GM21360 (cell line): ENCODE results near the gene ARHGAP21.

Experiments used
- ATAC-seq: cut with Tn5 transposase; IDR thresholded peaks from one replicate; pipeline ENCODE4 v1.9.1; 2021; ENCODE audit warnings: mild to moderate bottlenecking, moderate library complexity; ENCODE audit not compliant: unreplicated experiment

Gene ARHGAP21

DNA sequence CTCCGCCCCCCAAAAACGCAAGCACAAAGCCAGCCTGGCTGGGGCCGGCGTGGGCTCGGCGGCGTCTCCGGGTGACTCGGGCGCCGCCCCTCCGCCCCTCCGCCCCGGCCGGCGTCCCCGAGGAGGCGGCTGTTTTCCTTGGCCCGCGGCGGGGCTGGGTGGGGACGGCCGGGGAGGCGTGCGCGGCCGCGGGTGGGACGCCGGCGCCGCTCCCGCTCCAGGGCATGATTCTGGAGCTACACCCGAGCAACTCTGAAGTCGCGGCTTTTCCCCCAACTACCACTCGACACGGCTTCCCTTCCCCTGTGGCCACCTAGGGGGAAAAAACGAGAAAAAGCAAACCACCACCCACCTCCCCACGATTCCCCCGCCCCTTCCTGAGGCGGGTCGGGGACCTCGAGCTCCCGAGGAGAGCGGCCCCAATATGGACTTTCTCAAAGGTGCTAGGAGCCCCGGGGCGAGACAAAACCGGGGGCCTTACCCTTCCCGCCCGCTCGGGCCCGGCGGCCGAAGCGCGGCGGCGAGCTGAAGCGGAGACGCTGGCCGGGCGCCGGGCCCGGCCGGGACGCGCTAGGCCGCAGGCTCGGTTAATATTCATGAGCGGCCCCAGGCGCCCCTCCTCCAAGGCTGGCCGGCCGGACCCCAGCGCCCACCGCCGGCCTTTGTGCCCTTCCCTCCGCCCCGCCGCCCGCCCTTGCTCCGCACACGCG lies 856 bp downstream of the ARHGAP21 start:
- peak; percentile 19 for ATAC-seq

DNA sequence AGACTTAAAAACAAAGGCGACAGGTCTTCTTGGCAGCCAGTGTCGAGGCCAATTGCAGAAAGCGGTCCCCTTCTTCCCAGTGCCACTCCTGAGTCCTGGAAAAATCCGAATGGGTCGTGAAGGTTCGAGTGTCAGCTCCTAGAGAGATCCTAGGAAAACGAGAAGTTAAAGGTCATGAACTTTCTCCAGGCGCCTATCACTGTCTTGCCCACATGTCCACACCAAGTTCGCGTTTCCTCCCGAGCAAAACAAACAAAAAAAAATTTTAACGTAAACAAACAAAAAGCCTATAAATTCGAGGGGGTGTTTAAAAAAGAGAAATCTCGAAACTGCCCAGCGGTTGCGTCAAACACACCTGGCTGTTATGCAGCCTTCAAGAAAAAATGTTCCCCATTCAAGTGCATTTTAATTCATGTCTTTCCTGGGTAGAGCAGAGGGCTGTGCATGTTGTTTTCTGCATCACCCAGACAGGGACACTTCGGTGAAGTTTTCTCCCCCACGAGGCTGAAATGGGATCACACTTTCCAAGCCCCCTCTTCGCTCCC lies 1.5 kb downstream of the ARHGAP21 start:
- ATAC-seq: no peak

DNA sequence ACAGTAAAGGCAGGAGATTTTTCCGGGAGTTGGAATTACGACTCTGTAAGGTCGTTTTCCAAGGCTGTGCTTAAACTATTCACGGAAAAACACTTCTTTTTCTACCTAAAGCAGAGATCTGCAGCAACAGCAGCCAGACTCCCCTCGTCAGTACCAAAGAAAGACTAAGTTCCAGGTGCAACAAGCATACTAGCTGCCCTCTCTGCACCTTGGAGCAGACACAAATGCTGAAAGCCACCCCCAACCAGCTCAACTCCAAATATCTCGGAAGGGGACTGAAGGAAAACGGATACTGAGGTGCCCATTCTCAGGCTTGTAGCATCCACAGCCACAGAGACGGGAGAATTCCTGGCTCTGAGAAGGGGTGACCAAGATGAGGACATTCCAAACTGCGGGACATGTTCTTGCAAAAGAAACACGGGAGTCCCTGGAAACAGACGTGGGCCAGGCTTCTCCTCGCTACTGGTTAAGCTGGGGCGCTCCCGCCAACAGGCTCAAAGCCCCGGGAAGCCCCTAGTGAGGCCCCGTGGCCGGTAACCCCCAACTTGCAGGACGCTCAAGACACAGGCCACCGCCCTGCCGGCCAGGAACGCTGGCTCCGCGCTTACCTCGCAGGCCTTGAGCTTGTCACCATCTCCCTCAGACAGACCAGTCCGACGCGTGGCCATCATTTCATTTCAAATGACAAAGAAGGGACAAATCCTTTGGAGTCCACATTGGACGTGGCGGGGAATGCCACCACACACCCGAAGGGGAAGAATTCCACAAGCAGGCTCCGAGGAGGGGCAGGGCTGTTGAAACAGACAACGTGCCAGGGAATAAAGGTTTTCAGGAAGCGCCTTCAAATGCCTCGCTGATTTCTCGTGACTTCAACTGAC lies 2.2 kb downstream of the ARHGAP21 start:
- no peak for ATAC-seq

DNA sequence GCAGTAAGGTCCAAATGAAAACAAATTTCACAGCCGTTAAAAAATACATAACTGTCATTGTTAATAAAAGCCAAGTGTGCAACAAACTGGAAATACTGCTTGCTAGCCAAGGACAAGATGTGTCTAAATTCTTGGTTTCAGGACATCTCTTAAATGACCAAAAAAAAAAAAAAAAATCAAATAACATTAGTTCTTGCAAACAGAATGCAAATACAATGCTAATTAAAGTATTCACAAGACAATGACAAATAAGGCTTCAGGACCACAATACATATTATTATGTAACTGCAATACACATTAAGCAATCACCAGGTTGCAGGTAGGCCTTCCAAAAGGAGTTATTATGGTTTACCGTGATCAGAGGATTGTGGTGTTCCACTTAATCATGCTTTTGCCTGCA lies 3.6 kb downstream of the ARHGAP21 start:
- no peak for ATAC-seq

DNA sequence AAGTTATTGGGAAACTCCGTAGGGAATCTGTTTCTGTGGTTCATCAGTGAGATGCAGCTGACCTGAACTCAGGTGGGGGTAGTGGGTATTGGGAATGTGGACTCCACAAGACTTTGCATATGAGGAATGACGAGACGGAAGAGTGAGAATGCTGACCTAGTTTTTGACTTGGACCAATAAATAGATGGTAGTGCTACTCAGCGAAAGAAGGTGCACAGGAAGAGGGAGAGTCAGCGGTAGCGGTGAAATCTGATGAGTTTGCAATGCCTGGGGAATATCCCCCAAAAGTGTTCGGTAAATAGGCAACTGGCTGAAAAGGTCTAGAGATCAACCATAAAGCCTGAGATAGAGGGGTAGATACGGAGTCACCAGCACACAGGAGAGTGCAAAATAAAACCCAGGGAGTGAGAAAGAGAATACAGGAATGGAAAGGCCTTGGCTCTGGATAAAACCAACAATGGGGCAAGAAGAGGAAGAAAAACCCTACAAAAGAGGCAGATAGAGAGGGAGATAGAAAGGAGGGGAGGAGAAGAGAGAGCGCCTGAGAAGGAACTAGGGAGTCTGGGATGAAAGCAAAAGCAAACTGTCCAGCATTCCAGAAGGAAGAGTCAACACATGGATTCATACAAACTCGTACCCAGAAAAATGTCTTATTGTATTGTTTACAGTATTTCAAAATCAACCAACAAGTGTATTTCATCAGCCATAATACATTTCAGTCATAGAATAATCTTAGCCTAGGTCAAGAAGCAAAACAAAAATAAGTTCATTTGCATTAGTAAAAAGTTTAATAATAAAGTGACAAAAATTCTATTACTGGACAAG lies 5.4 kb downstream of the ARHGAP21 start:
- no peak for ATAC-seq

DNA sequence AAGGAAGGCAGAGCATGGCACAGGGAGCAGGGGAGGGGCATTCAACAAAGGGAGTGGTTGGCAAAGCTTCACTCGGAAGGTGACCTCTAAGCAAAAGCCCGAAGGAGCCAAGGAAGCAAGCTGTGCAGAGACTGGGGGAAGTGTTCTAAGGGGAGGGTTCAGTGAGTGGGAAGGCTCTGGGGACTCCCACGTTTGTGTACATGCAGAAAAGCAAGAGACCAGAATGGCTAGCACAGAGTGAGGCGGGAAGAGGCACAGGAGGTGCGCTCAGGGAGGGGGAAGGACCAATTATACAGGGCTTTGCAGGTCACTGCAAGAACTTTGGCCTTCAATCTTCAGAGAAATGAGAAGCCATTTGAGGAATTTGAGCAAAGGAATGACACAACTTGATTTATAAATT lies 7.4 kb downstream of the ARHGAP21 start:
- ATAC-seq: no peak

DNA sequence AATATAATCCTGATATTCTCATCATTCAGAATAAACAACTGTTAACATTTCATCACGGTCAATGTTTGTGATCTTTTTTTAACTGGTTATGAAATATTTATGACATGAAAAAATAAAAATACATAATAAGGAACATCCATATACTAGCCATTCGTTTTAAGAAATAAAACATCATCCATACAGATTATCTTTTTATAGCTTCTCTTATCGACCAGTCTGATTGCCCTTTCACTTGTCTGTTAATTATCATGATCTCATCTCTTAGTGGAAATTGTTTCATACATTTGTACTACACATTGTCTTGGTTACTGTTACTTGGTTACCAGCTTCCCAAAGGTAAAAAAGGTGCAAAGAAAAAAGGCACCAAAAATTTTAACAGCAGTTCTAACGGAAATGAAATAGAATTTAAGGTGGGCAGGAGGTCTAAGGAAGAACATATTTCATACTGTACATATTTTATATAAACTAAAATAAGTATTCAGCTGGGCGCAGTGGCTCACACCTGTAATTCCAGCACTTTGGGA lies 8.4 kb downstream of the ARHGAP21 start:
- no peak for ATAC-seq

DNA sequence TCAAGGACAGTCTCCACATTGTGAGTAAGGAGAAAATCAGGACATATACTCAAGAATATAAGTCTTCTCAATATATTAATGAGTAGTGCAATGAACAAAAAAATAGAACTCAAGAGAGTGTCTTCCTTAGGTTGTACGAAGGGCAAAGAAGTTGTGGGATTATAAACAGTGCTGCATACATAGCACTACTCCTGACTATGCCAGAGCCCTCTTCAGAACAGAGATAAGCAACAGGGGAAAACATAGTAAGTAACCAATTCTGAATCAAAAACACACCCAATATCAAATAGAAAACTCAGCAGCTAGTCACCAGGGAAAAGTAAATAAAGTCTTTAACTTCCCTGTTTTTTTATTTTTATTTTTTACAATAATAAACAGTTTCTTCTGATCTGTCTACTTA lies 10.6 kb downstream of the ARHGAP21 start:
- ATAC-seq: no peak

DNA sequence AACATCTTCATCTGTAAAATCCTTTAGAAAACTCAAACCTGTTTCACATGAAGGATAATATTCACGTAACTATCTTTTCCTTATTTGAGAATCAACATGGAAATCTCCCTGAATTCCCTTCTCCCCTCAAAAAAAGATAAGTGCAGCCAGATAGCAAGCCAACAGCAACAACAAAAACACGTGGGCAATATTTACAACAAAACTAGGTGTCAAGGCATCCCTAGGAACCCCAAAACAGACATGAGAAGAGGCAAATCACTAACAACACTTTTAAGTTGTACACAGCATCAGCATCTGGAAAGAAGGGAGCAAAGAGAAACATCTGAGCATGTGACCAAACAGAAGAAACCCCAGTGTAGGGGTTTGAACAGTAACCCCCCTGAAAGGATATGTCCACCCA lies 12.2 kb downstream of the ARHGAP21 start:
- ATAC-seq: no peak

DNA sequence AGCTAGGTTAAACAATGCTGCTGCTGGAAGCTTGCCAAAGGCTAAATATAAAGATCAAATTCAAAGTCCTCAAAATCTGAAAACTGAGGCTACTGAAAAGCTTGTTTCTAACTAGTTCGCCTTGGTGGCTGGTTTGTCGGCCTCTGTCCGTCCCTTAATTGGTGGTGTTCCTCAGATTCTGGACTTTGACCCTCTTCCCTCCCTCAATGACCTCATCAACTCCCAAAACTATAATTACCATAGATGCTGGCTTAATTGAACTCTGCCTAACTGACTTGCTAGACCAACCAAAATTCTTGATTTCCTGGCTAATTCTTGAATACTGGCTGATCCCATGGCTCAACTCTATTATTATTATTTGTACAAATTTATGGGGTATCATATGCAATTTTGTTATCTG lies 15.6 kb downstream of the ARHGAP21 start:
- no peak for ATAC-seq

DNA sequence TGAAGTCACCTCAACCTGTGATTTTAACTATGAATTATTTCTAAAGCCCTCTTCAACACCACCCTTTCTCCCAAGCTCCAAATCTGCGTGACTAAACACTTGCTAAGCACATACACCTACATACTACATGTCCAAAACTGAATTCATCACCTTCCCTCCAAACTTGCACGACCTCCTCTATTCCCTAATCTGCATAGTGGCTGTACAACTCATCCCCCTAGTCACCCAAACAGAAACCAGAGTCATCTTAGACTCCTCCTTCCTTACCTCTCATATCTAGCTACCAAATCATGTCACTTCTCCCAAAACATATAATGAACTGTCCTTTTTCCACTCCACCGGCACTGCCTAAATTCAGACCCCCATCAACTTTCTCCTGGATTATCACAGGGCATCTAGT lies 16.2 kb downstream of the ARHGAP21 start:
- ATAC-seq: peak; percentile 78

DNA sequence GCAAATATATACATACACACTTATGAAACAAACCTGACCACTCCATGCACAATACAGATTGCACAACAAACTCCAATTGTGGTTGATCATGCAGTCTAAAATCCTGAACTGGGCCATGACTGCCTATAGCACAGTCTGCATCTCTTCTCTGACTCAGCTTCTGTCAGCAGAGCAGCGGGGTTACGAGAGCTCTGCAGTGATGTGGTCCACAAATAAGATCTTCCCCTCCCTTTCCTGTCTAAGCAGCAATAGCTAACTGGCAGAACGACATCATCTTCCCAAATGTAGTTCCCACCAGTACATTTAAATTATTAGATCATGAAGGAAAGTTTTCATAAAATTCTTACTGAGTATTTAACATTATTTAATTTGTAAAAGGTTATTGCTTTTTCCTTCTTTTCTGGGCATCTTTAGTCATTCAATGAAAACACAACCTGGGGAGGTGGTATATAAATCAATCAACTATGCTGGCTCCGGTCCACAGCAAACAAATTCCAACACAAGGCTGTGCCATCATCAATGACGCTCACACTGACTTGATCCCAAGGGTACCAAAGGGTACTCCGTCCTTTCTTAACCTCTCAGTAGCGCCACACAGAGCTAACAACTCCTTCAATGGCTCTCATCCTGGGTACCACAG lies 17.1 kb downstream of the ARHGAP21 start:
- ATAC-seq: no peak

DNA sequence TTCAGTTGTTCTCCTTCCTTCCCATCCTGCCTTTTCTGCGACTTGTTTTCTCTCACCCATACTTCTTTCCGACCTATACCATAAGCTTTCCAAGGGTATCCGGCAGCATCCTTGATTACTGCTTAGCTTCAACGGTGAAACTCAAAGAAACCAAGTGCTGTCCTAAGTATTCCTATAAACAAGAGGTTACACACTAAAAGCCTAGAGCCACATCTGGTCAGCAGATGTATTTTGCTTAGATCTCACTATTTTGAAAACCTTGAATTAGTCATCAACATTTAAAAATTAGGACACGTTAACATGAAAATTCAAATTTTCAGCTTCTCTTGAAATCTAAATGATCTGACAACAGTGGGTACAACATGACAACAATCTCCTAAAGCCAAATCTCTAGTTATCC lies 20.0 kb downstream of the ARHGAP21 start:
- no peak for ATAC-seq

DNA sequence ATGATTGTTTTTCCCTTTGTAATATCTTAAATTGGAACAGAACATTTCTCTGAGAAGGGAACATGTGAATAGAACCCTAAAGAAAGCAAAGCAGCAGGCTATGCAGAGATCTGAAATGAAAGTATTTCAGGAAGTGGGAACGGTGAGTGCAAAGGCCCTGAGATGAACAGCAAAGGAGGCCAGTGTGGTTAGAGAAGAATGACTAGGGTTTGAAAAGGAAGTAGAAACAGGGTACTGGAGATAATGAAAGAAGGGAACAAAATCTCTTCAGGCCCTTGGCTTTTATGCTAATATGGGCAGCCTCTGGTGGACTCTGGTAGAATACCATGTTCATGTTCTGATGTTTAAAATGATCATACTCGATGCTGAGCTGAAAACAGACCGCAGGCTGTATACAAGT lies 22.2 kb downstream of the ARHGAP21 start:
- ATAC-seq: peak; percentile 92

DNA sequence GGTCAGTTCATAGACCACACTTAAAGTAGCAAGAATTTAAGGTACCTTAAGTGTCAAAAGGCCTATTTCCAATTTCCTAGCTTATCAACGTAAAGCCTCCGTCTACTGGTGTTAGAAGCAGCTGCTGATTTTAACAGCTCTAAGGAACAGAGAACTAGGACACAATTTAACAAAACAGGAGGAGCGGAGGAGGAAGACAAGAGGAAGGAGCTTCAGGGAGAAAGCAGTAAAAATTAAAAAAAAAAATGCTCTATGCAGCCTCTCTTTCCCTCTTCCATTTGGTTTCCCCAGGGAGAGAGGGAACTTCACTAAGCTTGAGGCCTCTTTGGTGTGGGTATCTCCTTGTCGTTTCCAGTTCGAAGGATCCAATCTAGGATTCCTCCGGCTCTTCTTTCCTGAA lies 22.7 kb downstream of the ARHGAP21 start:
- no peak for ATAC-seq

DNA sequence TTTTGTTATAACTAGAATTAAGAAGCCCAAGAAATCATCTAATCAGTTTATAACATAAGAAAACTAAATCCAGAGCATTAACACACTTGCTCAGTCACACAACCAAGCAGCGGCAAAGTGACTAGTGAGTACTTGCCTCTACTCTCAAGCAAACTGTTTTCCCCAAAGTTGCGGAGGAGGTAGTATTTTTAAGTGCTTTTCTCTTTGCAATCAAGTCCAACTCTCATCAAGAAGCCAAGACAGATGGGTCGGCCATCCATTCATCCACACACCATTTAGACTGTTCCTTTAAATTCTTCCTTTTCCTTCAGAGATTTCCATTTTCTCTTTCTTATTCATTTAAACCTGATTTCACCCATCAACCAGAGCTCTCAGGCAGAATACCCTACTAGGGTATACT lies 25.4 kb downstream of the ARHGAP21 start:
- ATAC-seq: no peak

DNA sequence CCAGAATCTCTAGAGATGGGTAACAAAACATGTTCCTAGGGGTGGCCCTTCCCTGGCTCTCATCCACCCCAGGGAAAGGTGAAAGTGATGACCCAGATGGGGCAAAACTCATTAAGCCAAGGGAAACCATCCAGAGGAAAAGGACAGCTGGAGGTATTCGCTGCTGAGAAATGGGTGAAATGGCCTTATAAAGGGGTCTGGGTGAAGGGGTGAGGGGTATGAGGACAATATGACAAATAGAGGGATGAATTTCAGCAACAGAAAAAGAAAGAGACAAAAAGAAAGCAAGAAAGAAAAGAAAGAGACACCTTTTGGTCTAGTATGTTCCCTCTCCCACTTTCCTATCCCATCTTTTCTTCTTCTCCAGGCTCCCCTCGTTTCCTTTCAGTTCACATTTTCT lies 26.6 kb downstream of the ARHGAP21 start:
- no peak for ATAC-seq

DNA sequence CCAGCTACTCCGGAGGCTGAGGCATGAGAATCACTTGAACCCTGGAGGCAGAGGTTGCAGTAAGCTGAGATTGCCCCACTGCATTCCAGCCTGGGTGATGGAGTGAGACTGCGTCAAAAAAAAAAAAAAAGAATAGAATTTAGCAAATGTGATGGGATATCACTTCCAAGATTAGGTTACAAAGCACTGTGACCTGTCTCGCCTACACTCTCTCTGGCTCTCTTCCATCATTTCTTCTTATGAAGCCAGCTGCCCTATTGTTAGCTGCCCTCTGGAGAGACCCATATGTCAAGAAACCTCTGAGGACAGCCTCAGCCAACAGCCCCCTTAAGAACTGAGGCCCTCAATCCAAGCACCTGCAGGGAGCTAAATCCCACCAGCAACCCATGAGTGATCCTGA lies 28.2 kb downstream of the ARHGAP21 start:
- ATAC-seq: no peak

DNA sequence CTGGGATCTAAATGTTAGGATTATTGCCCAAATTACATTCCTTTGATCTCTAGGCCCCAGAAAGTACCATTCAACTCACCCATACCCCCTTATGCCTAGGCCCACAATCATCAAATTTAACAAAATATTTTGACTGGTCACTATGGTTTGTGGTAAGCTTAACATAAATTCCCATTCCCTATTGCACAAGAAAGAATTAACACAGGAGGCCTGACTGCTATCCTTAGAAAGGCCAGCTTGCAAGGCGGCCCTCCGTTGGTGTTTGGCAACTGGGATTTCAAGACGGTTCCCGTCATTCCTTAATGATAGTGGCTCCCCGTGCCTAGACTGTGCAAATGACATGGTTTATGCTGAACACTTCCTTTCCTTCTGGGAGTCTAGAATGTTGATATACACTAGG lies 29.6 kb downstream of the ARHGAP21 start:
- no peak for ATAC-seq

DNA sequence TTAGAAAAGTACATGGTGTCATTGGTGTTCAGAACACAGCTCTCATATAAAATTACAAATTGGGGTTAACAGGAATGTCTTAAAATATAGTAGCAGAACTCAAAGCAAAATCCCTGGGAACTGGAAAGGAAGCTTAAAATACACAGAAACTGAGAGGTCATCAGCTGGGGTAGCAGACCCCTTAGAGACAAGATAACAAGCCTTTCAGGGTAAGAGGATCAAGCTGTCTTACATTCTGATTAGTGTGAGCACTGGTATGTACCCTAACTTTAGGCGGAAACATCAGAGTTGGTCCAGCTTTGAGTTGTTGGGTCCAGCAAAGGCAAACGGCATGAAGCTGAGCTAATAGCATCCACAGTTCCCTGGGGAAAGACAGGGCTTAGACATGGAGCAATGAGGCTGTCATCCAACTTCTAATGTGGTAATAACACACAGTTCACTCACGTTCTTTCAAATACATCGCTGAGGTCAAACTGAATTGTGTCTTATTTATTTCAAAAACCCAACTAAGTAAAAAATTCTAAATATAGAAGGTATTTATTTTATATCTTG lies 32.6 kb downstream of the ARHGAP21 start:
- ATAC-seq: no peak
